NCI-H128 (cell line): ENCODE data around the gene LRRC17.
A peak's percentile ranks its signal among the peaks of the same experiment; 100 is the strongest.

ENCODE experiments used
- DNase-seq: peaks from one replicate; lab custom pipeline; 2025; ENCODE audit not compliant: unreplicated experiment; lab: John Stamatoyannopoulos, UW

The LRRC17 gene

GRCh38 chr7:102912742-102913141 is at the start of gene LRRC17:
Gene LRRC17 (plus strand): TSS chr7:102913000. CDS start chr7:102933914, 20,914 bp downstream.
- DNase-seq = peak; percentile 52

- DNase-seq = no peak
Measured at GRCh38 chr7:102864958-102865357, 47.8 kb upstream of the LRRC17 start.

GRCh38 chr7:102866535-102867215 is 46.1 kb upstream of the LRRC17 start:
- no peak for DNase-seq

- no peak for DNase-seq
Measured at GRCh38 chr7:102869195-102869594, 43.6 kb upstream of the LRRC17 start.

- DNase-seq = no peak
Measured at GRCh38 chr7:102872460-102872859, 40.3 kb upstream of the LRRC17 start.

- no peak for DNase-seq
Measured at GRCh38 chr7:102873470-102874165, 39.2 kb upstream of the LRRC17 start.

GRCh38 chr7:102874166-102874829 is 38.5 kb upstream of the LRRC17 start:
- no peak for DNase-seq

GRCh38 chr7:102874966-102875365 is 37.8 kb upstream of the LRRC17 start:
- no peak for DNase-seq

GRCh38 chr7:102875700-102876295 is 37.0 kb upstream of the LRRC17 start:
- no peak for DNase-seq

GRCh38 chr7:102883098-102883860 is 29.5 kb upstream of the LRRC17 start:
- DNase-seq = no peak

GRCh38 chr7:102888561-102889233 is 24.1 kb upstream of the LRRC17 start:
- DNase-seq = no peak

- no peak for DNase-seq
Measured at GRCh38 chr7:102889851-102890250, 22.9 kb upstream of the LRRC17 start.

- DNase-seq = no peak
Measured at GRCh38 chr7:102890292-102890970, 22.4 kb upstream of the LRRC17 start.

- DNase-seq = no peak
Measured at GRCh38 chr7:102890971-102891692, 21.7 kb upstream of the LRRC17 start.

GRCh38 chr7:102891693-102892261 is 21.0 kb upstream of the LRRC17 start:
- no peak for DNase-seq

GRCh38 chr7:102892631-102893278 is 20.0 kb upstream of the LRRC17 start:
- no peak for DNase-seq

- no peak for DNase-seq
Measured at GRCh38 chr7:102895602-102896001, 17.2 kb upstream of the LRRC17 start.

GRCh38 chr7:102896585-102896984 is 16.2 kb upstream of the LRRC17 start:
- no peak for DNase-seq
